ENCODE measurements around the gene EME1.
"Not testable (repeated sequence)": the region's sequence is repeated elsewhere in the genome, so short reads cannot be mapped to it uniquely, and the experiment has no call there.

The EME1 gene

DNA sequence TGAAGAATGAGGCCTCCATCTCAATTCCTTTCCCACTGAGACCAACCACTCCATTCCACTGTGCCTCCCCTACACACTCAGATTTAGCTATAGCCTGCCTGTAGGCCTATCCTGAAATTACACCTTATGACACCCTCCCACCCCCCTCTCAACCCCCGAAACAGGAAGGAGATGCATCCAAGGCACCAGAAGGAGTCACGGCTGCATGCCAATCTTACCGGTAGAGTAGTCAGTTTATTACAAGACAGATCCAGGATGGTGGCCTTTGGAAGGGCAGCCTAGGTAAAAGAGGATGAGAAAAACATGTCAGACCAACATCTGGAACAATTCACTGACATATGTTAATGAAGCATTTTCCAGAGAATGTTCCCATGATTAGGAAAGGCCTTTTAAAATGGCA, 21.7 kb downstream of the EME1 start:
- peak; percentile 51 for DNase-seq (ENCODE audit: low spot score)

DNA sequence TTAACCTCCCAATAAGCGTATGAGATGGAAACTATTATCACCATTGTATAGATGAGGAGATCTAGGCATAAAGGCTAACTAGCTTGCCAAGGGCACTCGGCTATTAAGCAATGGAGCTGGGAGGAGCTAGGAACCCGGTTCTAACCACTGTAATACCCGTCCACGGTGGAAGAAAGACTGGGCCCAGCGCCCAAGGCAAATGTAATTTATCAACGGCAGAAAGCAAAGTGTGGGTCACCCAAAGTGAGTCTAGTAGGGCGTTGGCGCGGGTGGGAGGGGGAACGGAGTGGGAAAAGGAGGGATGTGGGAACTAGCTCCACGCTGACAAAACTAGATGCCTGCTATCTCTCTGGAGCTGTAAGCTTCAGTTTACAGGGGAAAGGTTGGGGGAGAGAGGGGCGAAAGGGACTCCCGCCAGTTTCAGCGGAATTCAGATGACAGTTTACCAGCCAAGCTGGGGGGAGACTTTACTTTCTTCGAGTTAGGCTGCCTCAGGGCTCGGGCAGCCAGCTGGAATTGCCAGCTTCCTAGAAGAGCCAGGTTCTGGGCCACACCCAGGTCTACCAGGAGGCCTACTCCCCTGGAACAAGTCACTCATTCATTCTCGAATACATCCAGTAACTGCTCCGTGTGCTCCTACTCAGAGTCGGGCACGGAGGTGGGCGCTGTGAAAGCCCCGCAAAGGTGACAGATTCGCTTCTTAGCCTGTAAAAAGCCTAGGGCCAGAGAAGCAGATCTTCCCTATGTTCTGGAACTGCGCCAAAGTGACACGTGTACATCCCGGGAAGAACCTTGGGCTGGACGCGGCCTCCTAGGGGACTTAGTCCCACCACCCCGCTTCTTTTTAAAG, 23.5 kb downstream of the EME1 start:
- DNase-seq (ENCODE audit: low spot score), result peak; percentile 67

DNA sequence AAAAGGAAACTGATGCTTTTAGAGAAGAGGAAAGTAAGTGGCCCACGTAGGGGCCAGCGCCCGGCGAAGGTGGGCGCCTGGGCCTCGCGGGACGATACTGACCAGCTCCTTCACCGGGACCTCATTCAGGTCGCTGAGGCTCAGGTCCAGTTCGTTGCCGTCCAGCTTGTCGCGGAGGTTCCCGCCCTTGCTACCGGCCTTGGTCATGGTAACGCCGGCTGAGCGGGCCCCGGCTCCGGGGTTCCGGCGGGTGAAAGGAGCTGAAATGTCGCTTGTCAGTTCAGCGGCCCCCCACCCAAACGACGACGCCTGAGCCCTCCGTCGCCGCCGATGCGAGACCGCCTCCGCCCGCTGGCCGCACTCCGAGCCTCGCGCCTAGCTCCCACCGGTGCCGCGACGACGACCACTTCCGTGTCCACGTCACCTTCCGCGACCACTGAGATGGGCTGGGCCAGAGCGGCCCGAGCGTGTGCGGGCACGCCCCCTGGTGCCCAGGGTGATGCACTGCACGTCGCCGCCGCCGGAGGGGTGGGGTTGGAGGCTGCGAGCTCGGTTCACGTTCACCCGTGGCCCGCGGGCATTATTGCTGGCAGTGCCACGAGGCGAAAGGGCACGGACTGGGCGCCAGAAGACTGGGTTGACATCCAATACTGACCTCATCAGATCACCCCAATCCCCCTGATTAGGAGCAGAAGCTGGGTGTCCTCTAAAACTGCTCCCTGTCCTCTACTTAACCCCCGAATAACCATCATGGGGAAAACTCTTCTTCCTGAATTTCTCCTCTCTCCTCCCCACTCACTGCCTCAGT, 24.3 kb downstream of the EME1 start, which contains the start of gene LRRC59:
Gene LRRC59, minus strand, starts transcription at position 413 of the 808 bp plus-strand sequence. Its CDS starts 206 bp downstream, at position 207.
- peak; percentile 88 for DNase-seq (ENCODE audit: low spot score)

DNA sequence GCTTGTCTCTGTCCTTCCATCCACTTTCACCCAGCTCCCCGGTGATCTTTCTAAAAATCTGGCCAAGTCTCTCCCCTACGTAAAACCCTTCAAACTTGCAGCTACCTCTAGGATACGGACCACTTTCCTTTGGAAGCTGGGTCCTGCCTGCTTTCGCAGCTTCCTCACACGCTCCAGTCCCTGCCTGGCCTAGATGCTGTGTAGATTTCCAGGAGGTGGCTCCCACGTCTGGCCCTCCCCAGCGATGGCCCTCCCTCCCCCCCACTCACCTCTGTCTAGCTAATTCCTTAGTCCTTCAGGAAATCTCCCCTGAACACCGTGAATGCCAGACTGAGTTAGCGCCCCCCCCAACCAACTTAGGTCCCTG, 24.9 kb downstream of the EME1 start:
- DNase-seq (ENCODE audit: low spot score), result no peak

DNA sequence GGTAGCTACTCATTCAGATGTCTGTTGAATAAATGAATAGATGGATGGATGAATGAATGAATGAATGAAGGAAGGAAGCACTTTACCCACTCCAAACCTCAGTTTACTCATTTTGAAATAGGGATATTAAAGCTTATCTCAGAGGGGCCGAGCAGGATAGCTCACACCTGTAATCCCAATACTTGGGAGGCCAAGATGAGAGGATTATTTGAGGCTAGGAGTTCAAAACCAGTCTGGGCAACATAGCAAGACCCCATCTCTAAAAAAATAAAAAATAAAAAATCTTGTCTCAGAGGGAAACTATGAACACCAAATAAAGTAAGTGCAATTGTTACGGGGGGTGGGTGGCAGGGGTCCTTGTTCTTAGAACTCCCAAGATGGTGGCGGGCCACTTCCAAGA, 25.6 kb downstream of the EME1 start:
- DNase-seq (ENCODE audit: low spot score), result not testable (repeated sequence)

DNA sequence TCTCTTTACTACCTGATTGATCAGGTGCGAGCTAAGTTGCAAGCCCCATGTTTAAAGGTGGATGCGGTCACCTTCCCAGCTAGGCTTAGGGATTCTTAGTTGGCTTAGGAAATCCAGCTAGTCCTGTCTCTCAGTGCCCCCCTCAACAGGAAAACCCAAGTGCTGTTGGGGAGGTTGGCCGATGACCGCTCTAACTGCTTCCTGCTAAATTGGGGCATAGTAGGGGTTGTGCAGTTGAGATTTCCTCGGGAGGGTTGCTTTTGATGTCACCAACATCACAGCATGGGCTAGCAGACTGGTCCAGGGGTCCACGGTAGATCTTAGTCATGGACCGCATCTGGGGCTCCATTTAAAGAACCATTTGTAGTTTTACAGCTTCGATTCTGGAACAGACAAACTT, 26.6 kb downstream of the EME1 start:
- DNase-seq (ENCODE audit: low spot score), result not testable (repeated sequence)

DNA sequence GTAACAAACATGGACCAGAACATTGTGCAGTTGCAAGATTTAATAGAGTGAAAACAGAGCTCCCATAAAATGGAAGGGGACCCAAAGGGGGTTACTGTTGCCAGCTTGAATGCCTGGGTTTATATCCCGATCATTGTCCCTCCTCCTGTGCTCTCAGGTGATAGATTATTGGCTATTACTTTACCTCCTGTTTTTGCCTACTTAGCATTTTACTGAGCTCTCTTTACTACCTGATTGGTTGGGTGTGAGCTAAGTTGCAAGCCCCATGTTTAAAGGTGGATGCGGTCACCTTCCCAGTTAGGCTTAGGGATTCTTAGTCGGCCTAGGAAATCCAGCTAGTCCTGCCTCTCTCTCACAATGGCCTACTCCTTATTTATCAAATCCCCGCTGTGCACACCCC, 32.3 kb downstream of the EME1 start:
- DNase-seq (ENCODE audit: low spot score), result not testable (repeated sequence)

DNA sequence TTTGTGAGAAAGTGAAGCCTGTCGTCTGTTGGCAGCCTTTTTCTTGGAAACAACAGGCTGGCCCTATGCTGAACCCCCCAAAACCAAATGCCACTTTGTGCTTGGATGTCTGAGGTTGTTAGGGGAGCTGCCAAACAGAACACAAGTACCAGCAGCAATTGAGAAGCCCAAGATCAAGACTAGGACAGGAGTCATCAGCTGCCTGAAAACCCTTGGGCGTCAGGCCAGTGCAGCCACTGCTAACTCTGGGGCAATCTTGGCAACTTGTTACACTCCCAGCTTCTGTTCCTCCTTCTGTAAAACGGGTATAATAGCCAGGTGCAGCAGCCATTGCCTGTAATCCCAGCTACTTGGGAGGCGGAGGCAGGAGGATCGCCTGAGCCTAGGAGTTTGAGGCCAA, 33.5 kb downstream of the EME1 start:
- no peak for DNase-seq (ENCODE audit: low spot score)

DNA sequence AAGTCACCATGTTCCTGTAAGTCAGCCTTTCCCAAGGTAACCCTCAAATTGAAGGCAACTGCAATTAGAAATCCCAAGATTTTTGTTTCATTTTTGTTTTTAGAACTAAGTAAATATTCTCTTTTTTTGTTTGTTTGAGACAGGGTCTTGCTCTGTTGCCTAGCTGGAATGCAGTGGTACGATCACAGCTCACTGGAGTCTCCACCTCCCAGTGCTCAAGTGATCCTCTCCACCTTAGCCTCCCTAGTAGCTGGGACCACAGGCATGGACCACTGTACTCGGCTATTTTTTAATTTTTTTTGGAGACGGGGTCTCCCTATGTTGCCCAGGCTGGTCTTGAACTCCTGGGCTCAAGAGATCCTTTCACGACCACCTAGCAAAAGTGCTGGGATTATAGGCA, 34.9 kb downstream of the EME1 start:
- no peak for DNase-seq (ENCODE audit: low spot score)

DNA sequence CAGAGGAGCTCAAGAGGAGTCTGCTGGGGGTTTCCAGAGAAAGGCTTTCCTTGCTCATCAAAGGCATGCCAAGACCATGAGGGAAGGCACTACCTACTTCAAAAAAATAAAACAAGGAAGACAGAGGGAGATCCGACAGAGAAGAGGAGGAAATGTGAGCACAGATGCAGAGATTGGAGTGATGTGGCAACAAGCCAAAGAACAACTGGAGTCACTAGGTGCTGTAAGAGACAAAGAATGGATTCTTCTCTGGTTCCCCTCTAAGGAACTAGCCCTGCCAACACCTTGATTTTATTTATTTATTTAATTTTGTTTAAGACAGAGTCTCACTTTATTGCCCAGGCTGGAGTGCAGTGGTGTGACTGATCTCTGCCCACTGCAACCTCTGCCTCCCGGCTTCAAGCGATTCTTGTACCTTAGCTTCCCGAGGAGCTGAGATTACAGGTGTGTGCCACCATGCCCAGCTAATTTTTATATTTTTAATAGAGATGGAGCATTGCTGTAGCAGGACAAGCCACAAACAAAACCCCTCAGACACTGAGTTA, 39.2 kb downstream of the EME1 start:
- DNase-seq (ENCODE audit: low spot score), result no peak

DNA sequence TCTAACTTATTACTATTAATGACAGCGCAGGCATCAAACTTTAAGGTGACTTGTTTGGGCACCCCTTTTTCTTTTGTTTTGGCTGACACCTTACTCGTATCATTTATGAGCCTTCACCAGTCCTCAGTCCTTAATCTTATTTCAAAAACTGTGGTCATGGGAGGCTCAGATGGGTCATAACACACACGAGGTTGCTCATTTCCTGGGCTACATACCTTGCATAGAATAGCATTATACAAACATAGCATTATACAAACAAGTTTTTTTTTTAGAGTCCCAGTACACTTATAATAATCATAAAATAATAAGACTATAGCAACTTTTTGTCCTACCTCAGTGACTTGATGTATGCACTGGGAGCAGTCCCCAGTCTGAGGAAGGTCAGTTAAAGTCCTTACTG, 41.8 kb downstream of the EME1 start:
- DNase-seq (ENCODE audit: low spot score), result no peak

DNA sequence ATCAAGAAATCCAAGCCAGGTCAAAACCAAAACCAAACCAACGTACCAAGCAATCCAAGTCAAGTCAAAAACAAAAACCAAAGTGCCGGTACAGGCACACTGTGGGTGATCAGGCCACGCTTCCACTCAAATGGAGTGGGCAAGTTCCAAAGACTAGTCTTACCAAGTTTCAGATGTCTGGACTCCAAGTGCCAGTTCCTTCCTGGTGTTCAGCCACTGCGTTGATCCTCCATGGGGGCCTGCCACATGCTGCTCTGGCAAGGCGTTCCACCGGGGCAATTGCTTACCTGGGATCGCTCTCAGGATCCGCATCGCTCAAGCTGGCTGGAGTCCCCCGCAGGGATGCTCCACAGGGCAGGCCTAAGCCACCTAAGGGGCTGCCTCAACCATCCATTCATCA, 46.5 kb downstream of the EME1 start:
- DNase-seq (ENCODE audit: low spot score), result not testable (repeated sequence)

DNA sequence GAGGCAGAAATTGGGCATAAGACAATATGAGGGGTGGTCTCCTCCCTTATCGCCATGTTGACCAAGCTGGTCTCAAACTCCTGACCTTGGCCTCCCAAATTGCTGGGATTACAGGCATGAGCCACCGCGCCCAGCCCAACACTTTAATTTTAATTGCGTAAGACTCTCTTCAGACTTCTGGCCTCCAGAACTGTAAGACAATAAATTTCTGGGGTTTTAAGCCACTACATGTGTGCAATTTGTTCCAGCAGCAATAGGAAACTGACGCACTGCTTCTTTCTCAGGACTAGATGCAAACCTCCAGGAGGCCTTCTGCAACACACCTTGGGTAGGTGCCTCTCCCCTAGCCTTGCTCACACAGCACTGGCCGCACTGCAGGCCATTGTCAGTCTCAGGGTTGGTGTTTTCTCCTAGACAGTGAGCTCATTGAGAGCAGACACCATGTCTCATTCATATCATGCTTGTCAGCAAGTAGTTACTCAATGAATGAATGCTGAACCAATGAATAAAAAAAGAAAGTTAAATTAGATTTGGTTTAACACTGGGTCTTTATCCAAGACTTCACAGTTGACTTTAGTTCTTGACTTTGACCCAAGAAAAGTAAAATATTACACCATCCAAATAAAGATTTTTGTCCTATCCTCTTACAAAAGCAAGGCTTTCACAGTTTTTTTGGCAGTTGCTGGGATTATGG, 47.5 kb downstream of the EME1 start:
- DNase-seq (ENCODE audit: low spot score), result no peak

DNA sequence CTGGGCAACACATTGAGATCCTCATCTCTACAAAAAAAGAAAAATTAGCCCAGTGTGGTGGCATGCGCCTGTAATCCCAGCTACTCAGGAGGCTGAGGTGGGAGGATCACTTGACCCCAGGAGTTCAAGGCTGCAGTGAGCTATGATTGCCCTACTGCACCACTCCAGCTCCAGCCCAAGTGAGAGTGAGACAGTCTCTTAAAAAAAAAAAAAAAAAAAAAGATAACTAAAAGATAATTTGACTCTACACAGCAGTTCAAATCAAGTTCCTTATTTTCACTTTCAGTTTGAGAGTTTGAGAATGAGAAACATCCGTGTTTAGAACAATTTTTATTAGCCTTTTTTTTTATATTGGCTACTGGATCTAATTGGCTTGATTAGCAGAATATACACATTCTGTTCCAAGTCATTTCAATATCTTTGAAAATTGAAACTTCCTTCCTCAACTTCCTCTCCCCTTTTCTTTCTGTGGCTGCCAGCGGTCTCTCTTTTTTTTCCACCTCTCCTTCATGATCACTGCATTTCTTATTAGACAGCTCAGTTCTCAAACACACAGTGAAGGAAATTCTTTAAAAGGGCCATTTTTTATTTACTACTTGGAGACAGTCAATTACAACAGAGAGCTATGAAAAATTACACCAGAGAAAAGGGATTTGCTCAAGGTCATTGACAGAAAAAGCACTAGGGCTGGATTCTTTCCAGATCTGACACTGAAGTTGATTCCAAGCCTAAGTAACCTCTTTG, 48.5 kb downstream of the EME1 start:
- DNase-seq (ENCODE audit: low spot score), result no peak

DNA sequence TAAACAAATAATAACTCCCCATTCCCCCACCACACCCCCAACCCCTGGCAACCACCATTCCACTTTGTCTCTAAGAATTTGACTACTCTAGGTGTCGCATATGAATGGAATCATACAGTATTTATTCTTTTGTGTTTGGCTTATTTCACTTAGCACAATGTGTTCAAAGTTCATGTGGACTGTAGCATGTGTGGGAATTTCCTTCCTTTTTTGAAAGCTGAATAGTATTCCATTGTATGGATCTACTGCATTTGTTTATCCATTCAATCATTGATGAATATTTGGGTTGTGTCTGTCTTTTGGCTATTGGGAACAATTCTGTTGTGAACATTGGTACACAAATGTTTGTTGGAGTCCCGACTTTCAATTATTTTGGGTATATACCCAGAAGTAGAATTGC, 49.7 kb downstream of the EME1 start:
- DNase-seq (ENCODE audit: low spot score), result no peak

DNA sequence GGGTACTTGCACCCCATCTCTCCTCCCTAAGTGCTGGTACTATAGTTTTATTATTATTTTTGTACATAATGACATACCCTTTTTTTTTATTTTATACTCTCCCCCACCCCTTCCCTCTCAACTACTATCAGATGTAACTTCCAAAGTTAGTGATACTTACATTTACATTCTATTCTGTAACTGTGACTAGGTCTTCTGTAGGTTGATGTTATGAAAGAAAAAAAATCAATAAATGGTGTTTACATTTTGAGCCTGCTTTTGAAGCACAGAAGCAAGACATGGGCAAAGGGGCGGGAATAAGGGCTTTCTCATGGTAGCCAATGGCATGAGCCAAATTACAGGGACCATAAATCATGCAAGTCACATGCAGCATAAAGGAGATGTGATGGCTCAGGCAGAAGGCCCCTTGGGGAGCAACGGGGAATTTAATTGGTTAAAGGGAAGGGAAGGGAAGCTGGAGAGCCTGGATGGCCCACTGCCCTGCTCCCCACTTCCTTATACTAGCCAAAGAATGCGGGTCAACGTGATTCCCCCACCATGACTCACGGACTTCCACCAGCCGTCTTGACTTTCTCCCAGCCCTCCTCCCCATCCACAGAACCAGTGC, 50.6 kb downstream of the EME1 start:
- peak; percentile 10 for DNase-seq (ENCODE audit: low spot score)

DNA sequence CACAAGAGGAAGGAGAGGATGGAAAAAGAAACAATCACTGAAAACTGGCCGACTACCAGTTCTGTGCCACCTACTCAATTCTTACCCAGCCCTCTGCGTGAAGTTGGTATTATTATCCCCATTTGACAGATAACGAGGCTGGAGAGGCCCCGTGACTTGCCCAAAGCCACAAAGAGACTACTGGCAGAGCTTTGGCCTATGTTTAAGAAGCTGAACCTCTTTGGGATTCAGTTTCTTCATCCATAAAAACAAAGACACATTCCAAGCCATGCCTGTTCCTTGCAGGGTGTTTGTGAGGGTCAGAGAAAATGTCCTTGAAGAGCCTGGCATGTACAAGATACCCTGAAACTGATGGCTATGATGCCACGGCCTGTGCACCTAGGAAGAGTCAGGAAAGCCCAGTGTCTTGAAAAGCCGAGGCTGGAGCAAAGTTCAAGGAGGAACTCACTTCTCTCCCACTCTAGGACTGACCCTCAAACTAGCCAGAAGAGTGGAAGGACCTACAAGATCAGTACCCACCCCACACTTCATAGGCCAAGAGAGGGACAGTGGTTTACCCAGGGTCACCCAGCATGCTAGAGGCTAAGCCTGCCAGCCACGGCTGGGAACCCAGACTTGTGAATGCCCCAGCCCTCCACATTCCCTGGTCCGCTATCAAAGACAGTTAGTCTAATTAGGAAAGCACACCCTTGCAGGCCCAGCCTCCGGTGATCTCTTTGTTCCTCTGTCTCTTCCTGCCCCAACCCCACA, 51.4 kb downstream of the EME1 start:
- DNase-seq (ENCODE audit: low spot score), result no peak

DNA sequence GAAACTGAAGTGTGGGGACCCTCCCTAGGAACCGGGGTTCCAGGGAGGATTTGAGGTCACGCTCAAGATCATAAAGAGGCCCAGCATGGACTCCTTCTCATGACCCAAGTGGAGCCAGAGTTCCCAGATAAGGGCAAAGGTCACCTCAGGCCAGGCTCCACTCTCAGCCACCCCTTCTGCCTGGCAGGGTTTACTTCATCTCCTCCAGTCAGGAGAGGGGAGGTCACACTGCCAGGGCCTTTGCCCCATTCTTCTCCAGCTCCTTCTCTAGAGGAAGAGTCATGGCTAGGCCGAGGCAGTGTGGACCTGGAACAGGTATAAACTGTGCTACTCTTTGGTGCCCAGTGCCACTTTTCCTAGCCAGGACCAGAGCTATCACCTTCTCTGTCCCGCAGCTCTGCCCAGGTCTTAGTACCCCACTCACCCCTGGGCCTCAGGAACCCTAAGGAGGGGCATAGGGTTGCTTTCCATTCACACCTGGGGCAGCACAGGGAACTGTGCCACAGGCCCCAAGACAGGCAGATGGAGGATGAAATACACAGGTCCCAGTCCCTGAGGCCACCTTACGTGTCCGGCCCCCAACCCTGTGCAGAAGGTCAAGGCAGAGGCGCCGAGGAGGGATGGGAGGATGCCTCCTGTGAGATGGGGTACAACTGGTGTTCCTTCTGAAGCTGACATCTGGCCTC, 52.1 kb downstream of the EME1 start:
- no peak for DNase-seq (ENCODE audit: low spot score)

DNA sequence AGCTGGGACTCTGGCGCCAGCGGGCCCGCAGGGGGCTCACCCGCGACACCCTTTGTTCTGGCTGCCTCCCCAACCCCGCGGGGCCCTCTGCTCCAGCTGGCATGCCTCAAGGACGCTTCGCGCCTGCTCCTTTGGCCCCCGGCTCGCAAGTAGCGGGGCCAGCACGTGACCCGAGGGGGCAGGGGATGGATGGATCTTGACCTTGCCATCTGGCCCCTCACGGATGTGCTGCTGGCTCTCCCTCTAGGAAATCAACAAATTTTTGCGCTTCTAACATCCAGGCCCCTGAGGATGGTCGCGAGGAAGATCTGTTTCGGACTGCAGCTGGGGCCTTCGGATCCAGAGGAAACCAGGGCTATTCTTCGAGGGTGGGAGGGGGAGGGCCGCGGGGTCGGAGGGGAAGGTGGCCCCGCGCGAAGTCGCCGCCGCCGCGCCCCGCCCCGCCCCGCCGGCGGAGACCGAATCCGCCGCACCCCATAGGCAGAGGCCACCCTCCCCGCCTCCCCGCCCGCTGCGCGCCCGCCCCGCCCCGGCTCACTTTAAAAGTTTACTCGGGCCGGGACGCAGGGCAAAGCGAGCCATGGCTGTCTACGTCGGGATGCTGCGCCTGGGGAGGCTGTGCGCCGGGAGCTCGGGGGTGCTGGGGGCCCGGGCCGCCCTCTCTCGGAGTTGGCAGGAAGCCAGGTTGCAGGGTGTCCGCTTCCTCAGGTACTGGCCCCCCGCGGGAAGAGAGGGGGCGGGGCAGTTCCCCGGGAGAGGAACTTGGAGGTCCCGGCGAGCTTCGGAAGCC, 52.8 kb downstream of the EME1 start, which contains the start of gene ACSF2:
Gene ACSF2, plus strand, starts transcription at position 537 of the 790 bp plus-strand sequence. Its CDS starts 44 bp downstream, at position 581.
- peak; percentile 65 for DNase-seq (ENCODE audit: low spot score)
